ENCODE data around the gene NFAM1.

NFAM1 gene, protein sequence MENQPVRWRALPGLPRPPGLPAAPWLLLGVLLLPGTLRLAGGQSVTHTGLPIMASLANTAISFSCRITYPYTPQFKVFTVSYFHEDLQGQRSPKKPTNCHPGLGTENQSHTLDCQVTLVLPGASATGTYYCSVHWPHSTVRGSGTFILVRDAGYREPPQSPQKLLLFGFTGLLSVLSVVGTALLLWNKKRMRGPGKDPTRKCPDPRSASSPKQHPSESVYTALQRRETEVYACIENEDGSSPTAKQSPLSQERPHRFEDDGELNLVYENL

DNA sequence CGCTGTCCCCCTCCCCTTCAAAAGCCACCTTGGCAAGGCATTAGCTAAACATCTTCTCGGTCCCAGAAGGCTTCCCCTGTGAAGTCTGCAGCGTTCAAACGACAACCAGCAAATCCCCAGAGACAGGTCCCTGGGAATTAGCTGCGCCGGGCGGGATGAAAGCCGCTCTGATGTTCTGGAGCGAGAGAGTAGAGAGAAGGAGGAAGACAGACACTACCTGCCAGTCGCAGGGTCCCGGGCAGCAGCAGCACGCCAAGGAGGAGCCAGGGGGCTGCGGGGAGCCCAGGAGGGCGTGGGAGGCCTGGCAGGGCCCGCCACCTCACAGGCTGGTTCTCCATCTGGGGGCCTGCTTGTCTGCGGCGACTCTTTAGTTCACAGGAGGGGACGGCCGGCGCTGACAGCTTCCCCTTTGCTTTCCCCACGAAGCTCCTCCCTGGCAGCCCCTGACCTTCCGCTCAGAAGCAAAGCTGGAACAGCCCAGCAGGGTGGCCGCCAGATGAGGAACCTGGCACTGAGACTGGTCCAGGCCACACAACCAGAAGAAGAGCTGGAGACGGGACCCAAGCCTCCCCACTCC lies at the start of gene NFAM1:
Gene NFAM1, minus strand, starts transcription at position 384 of the 577 bp plus-strand sequence. Its CDS starts 46 bp downstream, at position 338.
- FAIRE-seq = no peak

DNA sequence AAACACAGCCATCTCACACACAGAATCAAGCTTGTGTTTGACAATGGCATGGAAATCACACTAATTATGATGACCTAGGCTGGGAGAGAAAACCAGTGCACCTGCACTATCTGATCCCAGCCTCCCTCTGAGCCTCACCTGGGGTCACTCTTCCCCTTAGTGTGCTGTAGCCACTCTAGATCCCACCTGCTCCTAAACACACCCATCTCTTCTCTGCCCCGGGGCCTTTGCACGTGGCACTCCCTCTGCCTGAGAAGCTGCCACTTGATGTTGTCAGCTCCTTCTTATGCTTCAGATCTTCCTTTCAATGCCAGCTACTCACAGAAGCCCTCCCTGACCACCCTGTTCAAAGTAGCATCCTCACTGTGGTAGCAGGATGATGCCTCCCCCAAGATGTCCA lies 42.9 kb upstream of the NFAM1 start:
- FAIRE-seq = no peak

DNA sequence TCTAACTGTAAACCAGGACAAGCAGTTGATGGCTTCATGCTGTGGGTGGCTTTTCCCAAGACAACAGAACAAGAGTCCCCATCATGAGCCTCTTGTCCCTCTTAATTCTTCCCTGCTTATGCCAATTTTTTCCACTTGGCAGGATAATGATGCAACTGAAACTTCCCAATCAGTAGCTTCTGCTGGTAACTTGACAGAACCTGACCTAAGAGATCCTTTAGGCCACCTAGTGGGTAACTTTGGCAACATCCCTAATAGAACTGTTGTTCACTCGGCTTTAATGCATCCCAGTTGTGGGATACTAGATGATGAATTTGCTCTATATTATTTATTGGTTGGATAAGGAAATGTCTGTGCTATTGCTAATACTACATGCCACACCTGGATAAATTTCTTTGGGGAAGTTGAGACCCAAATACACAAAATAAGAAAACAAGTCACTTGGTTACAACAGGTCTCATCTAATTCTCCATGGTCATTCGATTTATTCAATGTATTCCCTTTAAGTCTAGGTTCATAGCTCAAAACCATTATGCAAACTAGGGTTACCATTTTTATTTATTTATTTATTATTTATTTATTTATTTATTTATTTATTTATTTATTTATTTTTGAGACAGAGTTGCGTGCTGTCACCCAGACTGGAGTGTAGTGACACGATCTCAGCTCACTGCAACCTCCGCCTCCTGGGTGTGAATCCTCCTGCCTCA lies 41.4 kb upstream of the NFAM1 start:
- FAIRE-seq = no peak

DNA sequence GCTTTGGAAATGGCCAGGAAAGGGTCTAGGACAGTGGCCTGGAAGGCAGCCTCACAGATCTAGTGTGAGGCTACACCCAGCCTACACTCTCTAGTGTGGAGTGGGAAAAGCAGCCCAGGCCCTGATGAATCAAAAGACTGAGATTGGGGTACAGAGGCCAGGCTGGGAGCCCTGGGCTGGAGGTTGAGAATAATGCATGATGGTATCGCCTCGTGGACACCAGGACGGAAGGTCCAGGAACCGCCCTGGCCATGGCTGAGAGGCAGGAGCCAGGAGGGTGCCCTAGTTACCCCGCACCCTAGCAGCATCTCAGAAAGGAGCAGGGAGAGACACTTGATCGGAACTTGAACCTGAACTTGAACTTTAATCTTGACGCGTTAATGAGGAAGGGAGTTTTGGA lies 40.5 kb upstream of the NFAM1 start:
- no peak for FAIRE-seq

DNA sequence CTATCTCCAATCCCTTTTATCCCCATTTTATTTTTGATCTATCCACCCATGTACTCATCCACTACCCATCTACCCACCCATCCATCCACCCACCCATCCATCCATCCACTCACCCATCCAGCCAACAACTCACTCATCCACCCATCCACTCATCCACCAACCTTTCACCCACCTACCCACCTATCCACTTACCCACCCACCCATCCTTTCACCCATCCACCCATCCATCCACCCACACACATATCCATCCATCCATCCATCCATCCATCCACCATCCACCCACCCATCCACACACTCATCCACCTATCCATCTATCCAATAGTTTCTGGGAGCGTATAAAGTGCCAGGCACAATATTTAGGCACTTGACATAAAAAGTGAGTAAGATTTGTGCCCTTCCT lies 39.2 kb upstream of the NFAM1 start:
- FAIRE-seq = no peak

DNA sequence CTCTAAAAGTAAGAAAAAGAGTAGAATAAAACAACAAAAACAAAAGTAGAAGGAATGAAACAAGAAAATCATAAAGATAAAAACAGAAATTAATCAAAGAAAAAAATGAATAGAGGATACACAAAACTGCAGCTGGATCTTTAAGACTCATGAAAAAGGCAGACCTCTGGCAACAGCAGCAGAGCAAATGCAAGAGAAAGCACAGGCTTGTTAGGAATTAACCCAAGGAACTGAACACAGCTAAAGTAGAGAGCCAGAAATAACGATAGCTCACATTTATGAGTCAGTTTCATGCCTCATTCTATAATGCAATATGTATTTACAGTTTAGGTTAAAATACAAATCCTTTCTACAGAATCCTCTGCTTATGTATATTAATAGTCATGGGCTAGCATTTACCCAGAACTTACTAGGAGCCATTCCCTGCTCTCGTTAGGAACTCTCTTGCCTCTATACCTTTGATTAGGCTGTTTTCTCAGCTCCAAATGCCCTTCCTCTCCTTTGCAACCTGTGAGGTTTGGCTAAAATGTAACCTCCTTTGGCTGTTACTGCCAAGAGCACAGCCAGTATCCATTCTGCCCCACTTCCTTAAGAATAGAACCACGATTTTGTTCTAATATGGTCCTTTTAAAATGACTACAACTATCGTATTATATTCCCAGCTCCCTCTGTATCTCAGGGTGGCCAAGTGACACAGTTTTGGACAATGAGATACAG lies 38.3 kb upstream of the NFAM1 start:
- no peak for FAIRE-seq

DNA sequence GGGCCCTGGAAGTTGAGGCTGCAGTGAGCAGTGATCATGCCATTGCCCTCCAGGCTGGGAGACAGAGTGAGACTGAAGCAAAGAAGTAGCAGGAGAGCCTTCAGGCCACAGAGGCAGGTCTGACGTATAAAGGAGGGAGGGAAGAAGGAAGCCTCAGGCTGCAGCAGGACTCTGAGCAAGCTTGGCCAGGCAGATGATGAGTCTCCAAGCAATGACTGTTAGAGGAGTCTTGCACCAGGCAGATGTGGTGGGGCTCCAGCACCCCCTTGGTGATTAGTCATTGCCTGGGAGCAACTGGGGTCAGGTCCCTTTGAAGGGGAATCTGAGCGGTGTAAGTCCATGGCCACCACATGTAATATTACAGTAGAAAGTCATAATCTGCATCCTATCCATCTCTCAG lies 36.6 kb upstream of the NFAM1 start:
- no peak for FAIRE-seq

DNA sequence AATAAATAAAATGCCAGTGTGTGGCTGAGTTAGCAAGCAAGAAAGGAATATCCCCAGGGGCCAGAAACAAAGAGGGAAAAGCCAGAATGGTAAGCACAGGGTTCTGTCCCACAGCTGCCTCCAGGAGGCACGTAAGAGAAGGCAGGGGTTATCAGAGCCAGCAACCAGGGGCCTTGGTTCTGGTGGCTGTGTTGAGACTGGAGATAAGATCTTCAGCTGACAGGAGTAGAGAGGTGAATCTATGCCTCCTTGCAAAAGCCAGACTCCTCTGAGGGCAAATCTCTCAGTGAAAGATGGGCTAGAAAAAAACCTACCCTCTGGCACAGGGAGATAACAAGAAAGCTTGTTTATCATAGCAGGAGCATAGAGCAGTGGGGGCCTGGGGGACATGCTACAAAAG lies 29.8 kb upstream of the NFAM1 start:
- FAIRE-seq = no peak

DNA sequence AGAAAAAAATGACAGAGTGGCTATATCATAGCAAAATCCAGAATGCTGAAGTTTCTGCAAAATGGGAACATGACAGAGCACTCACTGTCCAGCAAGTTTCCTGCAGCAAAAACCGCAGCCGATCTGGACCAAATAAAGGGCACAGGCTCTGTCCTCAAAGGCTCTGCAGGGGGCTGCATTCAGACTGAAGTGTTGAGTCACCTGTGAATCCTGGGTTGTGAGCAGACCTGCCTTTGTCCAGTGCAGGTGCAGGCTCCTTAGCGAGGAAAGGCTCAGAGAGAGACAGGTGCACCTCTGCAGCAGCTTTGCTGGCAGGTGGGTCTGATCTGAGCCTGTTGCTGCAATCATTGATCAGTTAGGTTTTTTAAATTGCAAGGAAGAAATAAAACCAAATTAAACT lies 29.3 kb upstream of the NFAM1 start:
- no peak for FAIRE-seq

DNA sequence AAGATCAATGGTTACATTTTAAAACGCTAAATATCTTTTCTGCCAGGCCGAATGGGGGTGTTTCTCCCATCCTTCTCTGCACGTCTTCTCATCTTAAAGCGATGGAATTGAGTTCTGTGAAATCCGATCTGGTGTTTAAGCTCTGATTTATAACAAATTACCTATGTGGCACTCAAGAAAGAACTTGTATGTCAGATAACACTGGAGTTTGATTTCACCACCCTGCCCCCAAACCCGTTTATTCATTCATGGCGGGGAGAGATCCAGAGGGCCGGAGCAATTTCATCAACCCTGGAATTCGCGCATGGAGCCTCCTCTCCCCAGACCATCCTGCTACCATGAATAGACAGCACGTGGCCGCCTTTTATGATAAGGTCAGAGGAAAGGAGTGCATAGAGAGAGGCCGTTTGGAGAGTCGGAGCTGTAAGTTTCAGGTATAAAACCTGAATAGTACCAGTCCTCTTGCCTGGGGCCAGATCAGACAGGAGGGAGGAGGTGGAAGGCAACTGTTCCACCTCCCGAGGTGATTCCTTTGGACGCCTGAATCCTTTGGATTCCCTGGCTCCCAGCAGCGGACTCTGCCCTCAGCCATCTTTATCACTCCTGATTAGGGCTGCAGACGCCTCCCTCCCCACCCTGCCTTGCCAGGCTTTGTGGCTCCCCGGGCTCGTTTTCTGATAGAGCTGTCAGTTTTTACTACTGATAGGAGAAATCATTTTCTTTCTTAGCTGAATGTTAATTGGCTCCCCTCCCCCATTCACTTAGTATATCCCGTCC lies 27.3 kb upstream of the NFAM1 start:
- FAIRE-seq = no peak

DNA sequence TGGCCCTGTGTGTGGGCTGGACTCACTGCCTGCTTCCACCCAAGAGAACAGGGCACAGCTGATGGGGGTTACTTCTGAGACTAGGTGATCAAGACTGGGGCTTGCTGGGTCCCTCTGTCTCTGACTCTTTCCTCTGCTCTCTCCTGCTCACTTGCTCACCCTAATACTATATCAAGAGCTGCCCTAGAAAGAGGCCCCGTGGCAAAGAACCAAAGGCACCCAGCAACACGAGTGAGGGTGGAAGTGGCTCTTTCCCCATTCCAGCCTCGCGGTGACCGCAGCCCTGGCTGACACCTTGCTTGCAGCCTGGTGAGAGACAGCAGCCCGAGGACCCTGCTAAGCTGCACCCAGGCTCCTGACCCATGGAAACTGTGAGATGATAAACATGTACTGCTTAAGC lies 20.7 kb upstream of the NFAM1 start:
- FAIRE-seq = no peak

DNA sequence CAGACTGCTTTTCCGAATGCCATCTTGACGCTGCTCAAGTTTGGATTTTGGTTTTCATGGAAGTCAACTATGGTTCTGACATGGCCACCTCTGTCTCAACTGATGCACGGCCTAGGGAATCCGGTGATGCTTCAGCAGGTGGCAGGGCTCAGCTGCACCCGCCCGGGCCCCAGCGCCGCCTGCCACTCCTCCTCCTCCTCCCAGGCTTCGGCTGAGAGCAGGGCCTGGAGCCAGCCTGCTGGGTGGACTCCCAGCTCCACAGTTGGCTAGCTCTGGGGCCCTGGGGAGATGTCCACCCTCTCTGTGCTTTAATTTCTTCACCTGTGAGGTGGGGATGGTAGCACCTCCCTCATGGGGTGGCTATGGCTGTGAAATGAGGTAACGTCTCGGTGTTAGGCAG lies 20.3 kb upstream of the NFAM1 start:
- no peak for FAIRE-seq

DNA sequence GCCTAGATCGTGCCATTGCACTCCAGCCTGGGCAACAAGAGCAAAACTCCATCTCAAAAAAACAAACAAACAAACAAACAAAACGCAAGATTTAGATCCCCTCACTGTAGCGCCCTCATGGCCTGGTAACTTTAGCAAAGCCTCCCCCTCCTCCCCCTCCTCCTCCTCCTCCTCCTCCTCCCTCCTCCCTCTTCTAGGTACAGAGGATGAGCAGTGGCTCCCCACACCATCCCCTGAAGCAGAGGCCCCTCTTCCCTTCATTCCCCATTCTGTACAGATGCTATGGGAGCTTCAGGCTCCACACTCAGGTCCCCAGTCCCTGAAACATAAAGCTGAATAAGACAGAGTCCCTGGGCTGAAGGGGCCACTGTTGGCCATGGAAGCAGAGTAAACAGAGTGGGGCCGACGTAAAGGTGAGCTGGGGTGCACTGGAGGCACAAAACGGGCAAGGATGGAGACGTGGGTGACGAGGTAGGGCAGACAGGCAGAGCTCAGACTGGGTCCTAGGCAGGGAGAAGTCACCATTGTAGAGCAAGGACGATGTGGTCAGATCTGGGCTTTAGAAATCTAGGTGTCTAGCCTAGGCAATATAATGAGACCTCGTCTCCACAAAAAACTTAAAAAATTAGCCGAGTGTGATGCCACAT lies 19.4 kb upstream of the NFAM1 start:
- FAIRE-seq = no peak

DNA sequence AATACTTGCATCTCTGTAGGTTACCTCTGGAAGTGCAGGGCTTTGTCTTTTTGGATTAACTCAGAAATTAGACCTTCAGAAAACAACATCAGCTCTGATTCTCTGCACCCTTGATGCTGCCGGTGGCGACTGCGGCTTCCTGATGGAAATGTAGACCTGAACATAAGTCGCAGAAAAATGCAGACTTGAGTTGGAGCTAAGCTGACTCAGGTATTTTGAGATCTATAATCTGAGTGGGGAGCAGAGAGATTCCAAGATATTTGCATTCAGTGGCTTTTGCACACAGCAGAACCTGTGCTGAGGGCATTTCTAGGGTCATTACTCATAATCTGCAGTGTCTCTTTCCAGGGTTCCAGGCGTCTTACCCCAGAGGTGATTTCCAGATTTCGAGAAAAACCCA lies 18.7 kb upstream of the NFAM1 start:
- FAIRE-seq = no peak

DNA sequence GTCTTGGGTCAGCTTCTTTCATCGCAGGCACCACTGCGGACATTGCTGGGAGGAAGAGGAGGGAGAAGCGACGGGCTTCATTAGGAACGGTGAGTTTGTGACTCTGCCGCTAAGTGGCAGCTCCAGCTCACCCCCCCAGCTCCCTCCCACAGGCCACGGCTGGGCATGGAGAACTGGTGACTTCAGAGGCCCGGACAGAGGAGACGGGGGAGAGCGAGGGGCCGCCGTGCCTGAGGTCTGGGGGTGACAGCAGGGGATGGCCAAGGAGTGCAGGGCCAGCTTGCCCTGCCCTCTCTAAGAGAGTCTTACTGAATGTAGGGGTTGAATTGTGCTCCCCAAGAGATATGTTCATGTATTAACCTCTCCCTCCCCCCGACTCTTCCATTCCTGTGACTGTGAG lies 13.9 kb upstream of the NFAM1 start:
- FAIRE-seq = no peak

DNA sequence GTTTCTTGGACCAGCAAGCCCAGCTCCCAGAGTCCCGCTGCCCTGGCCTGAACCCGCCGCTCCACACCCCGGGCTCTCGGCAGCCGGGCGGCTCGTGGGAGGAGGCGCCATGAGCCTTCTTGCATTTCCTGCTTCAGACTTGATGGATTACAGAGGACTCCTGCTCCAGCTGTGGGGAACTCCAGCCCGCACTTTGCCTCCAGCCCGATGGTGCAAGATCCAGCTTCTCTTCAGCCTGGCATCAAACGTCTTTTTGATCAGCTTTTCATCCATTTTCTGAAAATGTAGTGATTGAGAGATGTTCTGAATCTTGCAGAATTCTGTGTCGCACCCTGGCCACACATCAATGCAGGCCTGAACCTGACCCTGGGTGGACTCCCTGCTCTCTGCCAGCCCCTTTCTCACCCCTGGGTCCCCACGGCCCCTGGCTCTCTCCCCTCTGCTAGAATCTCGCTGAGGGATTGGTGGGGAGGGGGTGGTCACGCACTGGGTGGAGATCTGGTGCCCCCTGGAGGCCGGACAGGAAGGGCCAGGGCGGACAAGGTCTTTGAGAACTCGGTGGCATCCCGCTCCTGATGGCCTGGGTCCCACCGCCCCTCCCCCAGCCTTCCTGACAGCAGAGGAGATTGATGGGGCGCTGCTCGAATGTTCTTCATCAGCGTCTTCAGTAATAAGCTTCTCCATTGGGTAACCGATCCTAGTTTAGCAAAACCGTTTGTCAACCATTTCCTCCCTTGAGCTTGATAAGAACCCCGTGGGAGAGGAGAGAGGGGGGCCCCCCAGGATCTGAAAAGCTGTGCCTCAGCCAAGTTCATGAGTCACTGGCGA lies 12.1 kb upstream of the NFAM1 start:
- FAIRE-seq = peak; percentile 69

DNA sequence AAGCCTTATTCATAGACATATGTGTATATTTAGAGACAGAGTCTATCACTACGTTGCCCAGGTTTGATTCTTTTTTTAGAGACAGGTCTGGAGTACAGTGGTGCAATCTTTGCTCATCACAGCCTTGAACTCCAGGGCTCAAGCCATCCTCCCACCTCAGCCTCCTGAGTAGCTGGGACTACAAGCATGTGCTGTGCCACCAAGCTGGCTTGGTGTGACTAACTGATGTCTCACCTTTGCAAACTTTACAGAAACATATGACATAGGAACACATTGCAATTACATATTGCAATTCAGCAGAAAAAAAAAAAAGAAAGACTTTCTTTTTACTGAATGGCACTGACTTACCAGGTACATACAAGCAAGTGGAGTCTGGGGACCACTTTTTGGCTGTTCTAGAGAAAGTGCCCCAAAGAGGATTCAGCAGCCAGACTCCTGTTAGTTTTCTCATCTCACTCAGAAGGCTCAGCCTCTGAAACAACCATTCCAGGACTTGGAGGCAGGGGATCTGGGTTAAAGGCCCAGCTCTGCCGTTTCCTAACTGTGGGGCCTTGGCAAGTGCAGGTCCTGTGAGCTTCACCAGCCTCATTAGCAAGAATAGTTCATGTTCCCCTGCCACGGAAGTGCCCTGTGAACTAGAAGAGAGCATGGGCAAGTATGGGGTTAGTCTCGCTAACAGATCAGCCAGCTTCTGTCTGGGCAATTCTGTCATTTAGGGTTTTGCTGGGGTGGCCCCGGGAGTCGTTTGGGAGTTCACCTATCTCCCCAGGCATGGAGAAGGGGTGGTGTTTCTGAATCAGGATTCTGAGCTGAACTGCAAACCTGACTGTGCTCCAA lies 11.3 kb upstream of the NFAM1 start:
- FAIRE-seq = no peak

DNA sequence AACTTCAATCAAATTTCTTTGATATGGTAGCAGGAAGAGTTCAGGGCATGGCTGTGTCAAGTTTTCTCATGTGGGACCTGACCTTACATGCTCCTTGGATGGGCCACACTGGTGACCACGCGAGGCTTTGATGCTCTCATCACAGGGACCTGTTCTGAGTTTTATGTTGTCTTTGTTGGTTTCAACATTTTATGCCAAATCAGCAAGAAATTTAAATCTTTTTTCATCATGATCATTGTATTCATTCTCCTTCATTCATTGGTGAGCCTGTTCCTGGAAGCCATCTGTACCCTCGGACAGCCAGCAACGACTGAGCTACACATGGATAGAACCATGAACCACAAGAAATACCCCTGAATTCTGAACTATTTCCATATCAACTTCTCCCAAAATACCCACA lies 10.5 kb upstream of the NFAM1 start:
- FAIRE-seq = no peak

DNA sequence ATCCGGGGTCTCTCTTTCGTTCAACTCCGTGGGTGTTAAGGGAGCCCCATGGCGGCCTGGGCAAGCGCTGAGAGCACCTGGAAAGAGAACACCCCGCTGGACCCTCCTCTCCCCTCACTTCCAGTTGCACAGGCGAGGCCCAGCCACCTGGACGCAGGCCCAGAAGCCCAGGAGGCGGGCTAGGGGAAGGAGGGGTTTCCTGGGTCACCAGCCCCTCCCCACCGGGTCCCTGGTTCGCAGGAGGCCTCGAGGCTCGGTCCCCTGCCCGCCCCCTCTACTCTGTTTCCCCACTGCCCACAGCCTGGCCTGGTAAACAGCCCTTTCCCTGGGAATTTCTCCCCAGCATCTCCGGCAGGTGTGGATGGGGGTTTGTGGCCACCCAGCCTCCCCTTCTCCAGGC lies 8.5 kb upstream of the NFAM1 start:
- FAIRE-seq = no peak
